ENCODE results near the gene ZNF622.

GRCh38 chr5:16477541-16477940, 11.9 kb upstream of the ZNF622 start:
- TF ChIP-seq ZNF274 (IDR thresholded peaks at IDR 0.05; ENCODE audit: low read depth, low read length) (no peak), YY1 (IDR thresholded peaks at IDR 0.05; ENCODE audit: insufficient read depth, insufficient read length) (no peak)

Data from NT2/D1 (cell line).